Tibial nerve (tissue), 4 donors: ENCODE data around the gene SOX1. TPM values are rescaled to one million over a fixed set of nuclear protein-coding genes. Genes with fewer than 3 reads are reported as not detected.

ENCODE experiments used
- DNase-seq, 2 donors: peaks; one replicate each; pipeline ENCODE4 v3.0.0-alpha.2; 2019; ENCODE audit warnings: low spot score in 2 of 2
- H3K27ac ChIP-seq, 4 donors: fragments of 200-600 bp; sonication (generic) in 3 of 4; one replicate each; pipeline ENCODE4 v1.5.1; 2017 to 2019; ENCODE audit warnings: mild to moderate bottlenecking in 1 of 4
- H3K27me3 ChIP-seq, 2 donors: fragments of 200-600 bp; sonication (generic) in 1 of 2; one replicate each; pipeline versions ENCODE4 v1.5.1 to v1.6.0; 2017 to 2019
- H3K36me3 ChIP-seq, 3 donors: fragments of 200-600 bp; sonication (generic); one replicate each; pipeline ENCODE4 v1.5.1; 2018 to 2019
- H3K4me1 ChIP-seq, 4 donors: fragments of 200-600 bp; sonication (generic) in 3 of 4; one replicate each; pipeline ENCODE4 v1.5.1; 2017 to 2019
- H3K4me3 ChIP-seq, 4 donors: fragments of 200-600 bp; sonication (generic) in 3 of 4; one replicate each; pipeline ENCODE4 v1.5.1; 2017 to 2019; ENCODE audit warnings: mild to moderate bottlenecking in 1 of 4, moderate library complexity in 1 of 4
- H3K9me3 ChIP-seq, 4 donors: fragments of 200-600 bp; sonication (generic) in 3 of 4; one replicate each; pipeline ENCODE4 v1.5.1; 2017 to 2019
- CTCF ChIP-seq, 5 experiments: fragments of 200-600 bp in 3 of 5; fragments of 450-650 bp in 2 of 5; sonication (generic) in 3 of 5; IDR thresholded peaks; one replicate each; pipeline ENCODE4 v1.5.1; 2016 to 2019; ENCODE audit warnings: antibody characterized with exemption in 5 of 5, mild to moderate bottlenecking in 3 of 5, moderate library complexity in 2 of 5
- EP300 ChIP-seq, 2 donors: sonication (generic); formaldehyde crosslinking; IDR thresholded peaks; one replicate each; pipeline ENCODE4 v1.6.1; 2017; ENCODE audit warnings: antibody characterized with exemption in 2 of 2, mild to moderate bottlenecking in 1 of 2
- POLR2A ChIP-seq, 2 donors: fragments of 450-650 bp; IDR thresholded peaks; one replicate each; pipeline ENCODE4 v1.6.1; 2017; ENCODE audit warnings: antibody characterized with exemption in 2 of 2, mild to moderate bottlenecking in 2 of 2, moderate library complexity in 2 of 2
- WGBS, 2 donors: methylation state at CpG; one replicate each; pipeline ENCODE4 v1.1.5; 2018; 5-methylcytosine and 5-hydroxymethylcytosine counted together
- total RNA-seq, 4 donors: library from RNA; depleted of rRNA; stranded (reverse); fragments of >200 nt; gene quantifications; one replicate each; pipeline ENCODE4 v1.1.0, GENCODE V29; 2016

The SOX1 gene
- total RNA-seq, 4 donors from 2014 or later, result not detected

GRCh38 chr13:112055915-112056269, 11.1 kb upstream of the SOX1 start:
- H3K4me3 ChIP-seq, result peak overlapping the region in 1 of 4 donors; percentile 17
- TF ChIP-seq CTCF (IDR thresholded peaks at IDR 0.05), result no peak
- TF ChIP-seq EP300 (IDR thresholded peaks at IDR 0.05), result no peak
- no peak for TF ChIP-seq POLR2A (IDR thresholded peaks at IDR 0.05)
- H3K27me3 ChIP-seq, result peaks cover 0 to 94% of the 10 kb centered on the region in 2 donors

GRCh38 chr13:112056284-112056727, 10.6 kb upstream of the SOX1 start:
- TF ChIP-seq POLR2A (IDR thresholded peaks at IDR 0.05), result no peak
- no peak for TF ChIP-seq EP300 (IDR thresholded peaks at IDR 0.05)
- TF ChIP-seq CTCF (IDR thresholded peaks at IDR 0.05), result no peak

More at GRCh38 chr13:112055915-112056269, 11.1 kb upstream of the SOX1 start:
- H3K27ac ChIP-seq, result no peak overlapping the region
- WGBS, 2 donors, result 5 to 8% methylated on average over 22 to 32 of the region's 32 CpGs
- DNase-seq, result no peak
- H3K36me3 ChIP-seq, result no peaks in the 10 kb centered on the region
- no peaks in the 10 kb centered on the region for H3K9me3 ChIP-seq
- peaks cover 0 to 53% (median 15%) of the 10 kb centered on the region in 4 donors for H3K4me1 ChIP-seq

GRCh38 chr13:112056739-112057438, 10.1 kb upstream of the SOX1 start:
- Histone ChIP-seq H3K4me1 (peaks cover 0 to 63% (median 15%) of the 10 kb centered on the region in 4 donors), H3K4me3 (peak overlapping the region in 1 of 4 donors; percentile 17), H3K9me3 (no peaks in the 10 kb centered on the region), H3K27ac (no peak overlapping the region), H3K27me3 (peaks cover 0 to 100% of the 10 kb centered on the region in 2 donors), H3K36me3 (no peaks in the 10 kb centered on the region)
- DNase-seq, result no peak
- TF ChIP-seq EP300 (IDR thresholded peaks at IDR 0.05) (no peak), POLR2A (IDR thresholded peaks at IDR 0.05) (no peak), CTCF (IDR thresholded peaks at IDR 0.05) (no peak)
- 2 to 3% methylated on average over 64 to 66 of the region's 72 CpGs for WGBS, 2 donors

More at GRCh38 chr13:112056284-112056727, 10.6 kb upstream of the SOX1 start:
- 2 to 3% methylated on average over 27 to 29 of the region's 32 CpGs for WGBS, 2 donors
- DNase-seq, result no peak
- Histone ChIP-seq H3K4me1 (peaks cover 0 to 58% (median 15%) of the 10 kb centered on the region in 4 donors), H3K36me3 (no peaks in the 10 kb centered on the region), H3K27me3 (peaks cover 0 to 99% of the 10 kb centered on the region in 2 donors), H3K9me3 (no peaks in the 10 kb centered on the region), H3K27ac (no peak overlapping the region), H3K4me3 (peak overlapping the region in 1 of 4 donors; percentile 17)

GRCh38 chr13:112057439-112057735, 9.6 kb upstream of the SOX1 start:
- no peak for TF ChIP-seq CTCF (IDR thresholded peaks at IDR 0.05)
- TF ChIP-seq POLR2A (IDR thresholded peaks at IDR 0.05), result no peak
- no peak for TF ChIP-seq EP300 (IDR thresholded peaks at IDR 0.05)
- 6 to 7% methylated on average over 25 of the region's 25 CpGs for WGBS, 2 donors
- Histone ChIP-seq H3K27ac (no peak overlapping the region), H3K27me3 (peaks cover 0 to 100% of the 10 kb centered on the region in 2 donors), H3K9me3 (no peaks in the 10 kb centered on the region), H3K36me3 (no peaks in the 10 kb centered on the region), H3K4me3 (no peak overlapping the region), H3K4me1 (peaks cover 0 to 68% (median 15%) of the 10 kb centered on the region in 4 donors)
- no peak for DNase-seq

- peaks cover 0 to 74% (median 15%) of the 10 kb centered on the region in 4 donors for H3K4me1 ChIP-seq
- H3K4me3 ChIP-seq, result no peak overlapping the region
- H3K27me3 ChIP-seq, result peaks cover 0 to 100% of the 10 kb centered on the region in 2 donors
- no peaks in the 10 kb centered on the region for H3K9me3 ChIP-seq
- no peak for DNase-seq
- 3% methylated on average over 38 to 47 of the region's 57 CpGs for WGBS, 2 donors
- H3K36me3 ChIP-seq, result no peaks in the 10 kb centered on the region
- TF ChIP-seq EP300 (IDR thresholded peaks at IDR 0.05) (no peak), CTCF (IDR thresholded peaks at IDR 0.05) (no peak), POLR2A (IDR thresholded peaks at IDR 0.05) (no peak)
- no peak overlapping the region for H3K27ac ChIP-seq
These were observed 9.0 kb upstream of the SOX1 start for GRCh38 chr13:112057736-112058518.
